B cell (primary cell): Measurements from ENCODE around the gene DSCAML1.

Source experiments
- EZH2 ChIP-seq: IDR thresholded peaks from 2 replicates; pipeline ENCODE4 v1.6.1; 2012; ENCODE audit warnings: borderline replicate concordance, low read depth, mild to moderate bottlenecking, moderate library complexity, low read length; ENCODE audit not compliant: insufficient read depth, poor library complexity, severe bottlenecking
- TF ChIP-seq, protein P1 (sequence below): fragments of 200-600 bp; IDR thresholded peaks from one replicate; pipeline ENCODE4 v1.8.0; 2022; ENCODE audit warnings: antibody characterized with exemption, mild to moderate bottlenecking

DNA sequence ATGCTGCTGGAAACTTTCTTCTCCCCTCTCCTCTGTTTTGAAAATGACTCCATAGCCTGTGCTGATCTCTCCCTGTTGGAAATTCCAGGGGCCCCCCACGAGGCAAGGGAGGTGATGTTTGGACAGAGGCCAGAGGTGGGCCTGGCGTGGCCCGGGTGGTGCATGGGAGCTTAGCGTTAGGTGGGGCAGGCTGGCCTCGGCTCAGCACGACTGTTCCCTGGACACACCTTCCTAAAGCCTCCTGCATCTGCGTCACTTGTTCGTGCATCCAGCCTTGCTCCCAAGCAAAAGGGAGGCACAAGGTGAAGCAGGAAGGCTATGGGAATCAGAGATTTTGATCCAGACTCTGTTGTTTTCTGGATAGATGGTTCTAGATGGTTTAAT, 334.2 kb downstream of the DSCAML1 start:
- TF ChIP-seq, protein P1, sequence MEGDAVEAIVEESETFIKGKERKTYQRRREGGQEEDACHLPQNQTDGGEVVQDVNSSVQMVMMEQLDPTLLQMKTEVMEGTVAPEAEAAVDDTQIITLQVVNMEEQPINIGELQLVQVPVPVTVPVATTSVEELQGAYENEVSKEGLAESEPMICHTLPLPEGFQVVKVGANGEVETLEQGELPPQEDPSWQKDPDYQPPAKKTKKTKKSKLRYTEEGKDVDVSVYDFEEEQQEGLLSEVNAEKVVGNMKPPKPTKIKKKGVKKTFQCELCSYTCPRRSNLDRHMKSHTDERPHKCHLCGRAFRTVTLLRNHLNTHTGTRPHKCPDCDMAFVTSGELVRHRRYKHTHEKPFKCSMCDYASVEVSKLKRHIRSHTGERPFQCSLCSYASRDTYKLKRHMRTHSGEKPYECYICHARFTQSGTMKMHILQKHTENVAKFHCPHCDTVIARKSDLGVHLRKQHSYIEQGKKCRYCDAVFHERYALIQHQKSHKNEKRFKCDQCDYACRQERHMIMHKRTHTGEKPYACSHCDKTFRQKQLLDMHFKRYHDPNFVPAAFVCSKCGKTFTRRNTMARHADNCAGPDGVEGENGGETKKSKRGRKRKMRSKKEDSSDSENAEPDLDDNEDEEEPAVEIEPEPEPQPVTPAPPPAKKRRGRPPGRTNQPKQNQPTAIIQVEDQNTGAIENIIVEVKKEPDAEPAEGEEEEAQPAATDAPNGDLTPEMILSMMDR, result no peak
- TF ChIP-seq EZH2, result no peak
